C4-2B (cell line): Measurements from ENCODE around the gene COL9A1.
"Not testable (repeated sequence)": the region's sequence is repeated elsewhere in the genome, so short reads cannot be mapped to it uniquely, and the experiment has no call there.

Experiments
- H3K27ac ChIP-seq: fragments of 450-650 bp; 2 replicates; pipeline ENCODE4 v1.5.1; 2017
- ZFX ChIP-seq: fragments of 450-650 bp; IDR thresholded peaks from 2 replicates; pipeline ENCODE4 v1.6.1; 2017
- TF ChIP-seq, protein P1 (sequence below): fragments of 450-650 bp; conservative IDR thresholded peaks from 2 replicates; pipeline ENCODE4 v1.5.1; 2017; ENCODE audit warnings: mild to moderate bottlenecking

The COL9A1 gene

GRCh38 chr6:70303034-70303525 lies at the start of gene COL9A1:
Gene COL9A1, minus strand, starts transcription at chr6:70303084. Its CDS starts 160 bp downstream, at chr6:70302924.
- TF ChIP-seq ZFX = no peak
- TF ChIP-seq, protein P1, sequence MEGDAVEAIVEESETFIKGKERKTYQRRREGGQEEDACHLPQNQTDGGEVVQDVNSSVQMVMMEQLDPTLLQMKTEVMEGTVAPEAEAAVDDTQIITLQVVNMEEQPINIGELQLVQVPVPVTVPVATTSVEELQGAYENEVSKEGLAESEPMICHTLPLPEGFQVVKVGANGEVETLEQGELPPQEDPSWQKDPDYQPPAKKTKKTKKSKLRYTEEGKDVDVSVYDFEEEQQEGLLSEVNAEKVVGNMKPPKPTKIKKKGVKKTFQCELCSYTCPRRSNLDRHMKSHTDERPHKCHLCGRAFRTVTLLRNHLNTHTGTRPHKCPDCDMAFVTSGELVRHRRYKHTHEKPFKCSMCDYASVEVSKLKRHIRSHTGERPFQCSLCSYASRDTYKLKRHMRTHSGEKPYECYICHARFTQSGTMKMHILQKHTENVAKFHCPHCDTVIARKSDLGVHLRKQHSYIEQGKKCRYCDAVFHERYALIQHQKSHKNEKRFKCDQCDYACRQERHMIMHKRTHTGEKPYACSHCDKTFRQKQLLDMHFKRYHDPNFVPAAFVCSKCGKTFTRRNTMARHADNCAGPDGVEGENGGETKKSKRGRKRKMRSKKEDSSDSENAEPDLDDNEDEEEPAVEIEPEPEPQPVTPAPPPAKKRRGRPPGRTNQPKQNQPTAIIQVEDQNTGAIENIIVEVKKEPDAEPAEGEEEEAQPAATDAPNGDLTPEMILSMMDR = no peak
- H3K27ac ChIP-seq = no peak within 1 kb of the TSS

DNA sequence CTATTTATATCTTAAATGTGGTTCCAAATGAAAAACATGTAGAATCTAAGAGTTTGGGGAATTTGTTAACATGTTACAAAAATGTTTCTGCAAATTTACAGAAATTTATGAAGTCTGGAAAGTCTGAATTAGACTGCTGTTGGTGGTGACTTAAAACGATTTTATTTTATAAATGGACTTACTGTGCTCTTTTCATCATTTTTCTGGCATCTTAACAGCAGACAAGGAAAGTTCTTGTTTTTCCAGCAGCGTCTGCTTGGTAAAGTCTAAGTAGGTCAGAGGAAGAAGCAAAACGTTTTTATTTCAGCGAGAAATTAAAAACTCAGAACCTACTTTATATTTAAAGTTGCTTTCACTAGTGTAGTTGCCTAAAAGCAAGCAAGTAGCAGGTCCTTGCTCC lies 48.6 kb upstream of the COL9A1 start:
- TF ChIP-seq, protein P1 = no peak
- no peak for TF ChIP-seq ZFX
- no peak overlapping the region for H3K27ac ChIP-seq

DNA sequence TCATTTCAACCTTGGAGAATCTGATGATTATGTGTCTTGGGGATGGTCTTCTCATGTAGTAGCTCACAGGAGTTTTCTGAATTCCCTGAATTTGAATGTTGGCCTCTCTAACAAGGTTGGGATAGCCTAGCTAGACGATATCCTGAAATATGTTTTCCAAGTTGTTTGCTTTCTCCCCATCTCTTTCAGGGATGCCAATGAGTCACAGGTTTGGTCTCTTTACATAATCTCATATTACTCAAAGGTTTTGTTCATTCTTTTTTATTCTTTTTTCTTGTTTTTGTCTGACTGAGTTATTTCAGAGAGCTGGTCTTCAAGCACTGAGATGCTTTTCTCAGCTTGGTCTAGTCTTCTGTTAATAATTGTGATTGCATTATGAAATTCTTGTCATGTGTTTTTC lies 42.7 kb upstream of the COL9A1 start:
- H3K27ac ChIP-seq = no peak overlapping the region
- TF ChIP-seq, protein P1 = no peak
- TF ChIP-seq ZFX = no peak

DNA sequence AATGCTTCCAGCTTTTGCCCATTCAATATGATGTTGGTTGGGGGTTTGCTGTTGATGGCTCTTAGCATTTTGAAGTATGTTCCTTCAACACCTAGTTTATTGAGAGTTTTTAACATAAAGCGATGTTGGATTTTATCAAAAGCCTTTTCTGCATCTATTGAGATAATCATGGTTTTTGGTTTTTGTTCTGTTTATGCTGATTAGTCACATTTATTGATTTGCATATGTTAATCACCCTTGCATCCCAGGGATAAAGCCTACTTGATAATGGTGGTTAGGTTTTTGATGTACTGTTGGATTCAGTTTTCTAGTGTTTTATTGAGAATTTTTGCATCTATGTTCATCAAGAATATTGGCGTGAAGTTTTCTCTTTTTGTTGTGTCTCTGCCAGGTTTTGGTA lies 40.4 kb upstream of the COL9A1 start:
- H3K27ac ChIP-seq = no peak overlapping the region
- TF ChIP-seq, protein P1 = no peak
- TF ChIP-seq ZFX = no peak

GRCh38 chr6:70339810-70340209 lies 36.9 kb upstream of the COL9A1 start:
- not testable (repeated sequence) for H3K27ac ChIP-seq

- H3K27ac ChIP-seq = no peak overlapping the region
- TF ChIP-seq, protein P1 = no peak
- TF ChIP-seq ZFX = no peak
These were observed 35.9 kb upstream of the COL9A1 start for GRCh38 chr6:70338775-70339174.

GRCh38 chr6:70337743-70338105 lies 34.8 kb upstream of the COL9A1 start:
- H3K27ac ChIP-seq = no peak overlapping the region
- TF ChIP-seq, protein P1 = no peak
- no peak for TF ChIP-seq ZFX

- no peak overlapping the region for H3K27ac ChIP-seq
- TF ChIP-seq ZFX = no peak
- TF ChIP-seq, protein P1 = no peak
These were observed 34.3 kb upstream of the COL9A1 start for GRCh38 chr6:70336996-70337742.
